MCF 10A (cell line): ENCODE measurements around the gene ARL14. TPM values are rescaled to one million over a fixed set of nuclear protein-coding genes. Genes with fewer than 3 reads are reported as not detected.

Experiments used
- BruUV-seq: library from RNA; stranded (reverse); fragments of 400-500 nt; replicated peaks from 2 replicates; lab custom pipeline; 2021; lab: Mats Ljungman, UMichigan
- CTCF ChIA-PET: fragments of 300-600 bp; sonication (Branson Sonifier 250); formaldehyde crosslinking; extraction: SDS; loops from one replicate; lab custom pipeline; 2021; ENCODE audit warnings: antibody characterized with exemption, inconsistent platforms; lab: Yijun Ruan, JAX
- POLR2A ChIA-PET: fragments of 300-600, 350-650 bp; sonication (Branson Sonifier 250); formaldehyde crosslinking; extraction: SDS; loops from one replicate; lab custom pipeline; 2020; ENCODE audit warnings: antibody characterized with exemption, inconsistent platforms; lab: Yijun Ruan, JAX
- DNase-seq: peaks from one replicate; pipeline ENCODE4 v3.0.0-alpha.2; 2018; ENCODE audit not compliant: unreplicated experiment
- H3K27ac Mint-ChIP-seq: one replicate; pipeline ENCODE4 v1.8.0; 2022; ENCODE audit warnings: mild to moderate bottlenecking, low read depth, mixed read lengths; ENCODE audit not compliant: unreplicated experiment
- H3K27me3 Mint-ChIP-seq: one replicate; pipeline ENCODE4 v1.8.0; 2022; ENCODE audit warnings: mixed read lengths; ENCODE audit not compliant: insufficient read depth, unreplicated experiment
- H3K36me3 Mint-ChIP-seq: one replicate; pipeline ENCODE4 v1.8.0; 2022; ENCODE audit warnings: mild to moderate bottlenecking, moderate library complexity, mixed read lengths; ENCODE audit not compliant: insufficient read depth, unreplicated experiment
- H3K4me1 Mint-ChIP-seq: one replicate; pipeline ENCODE4 v1.8.0; 2022; ENCODE audit warnings: mixed read lengths; ENCODE audit not compliant: insufficient read depth, unreplicated experiment
- H3K4me3 Mint-ChIP-seq: one replicate; pipeline ENCODE4 v1.8.0; 2022; ENCODE audit warnings: mild to moderate bottlenecking, moderate library complexity, mixed read lengths; ENCODE audit not compliant: unreplicated experiment
- H3K9me3 Mint-ChIP-seq: one replicate; pipeline ENCODE4 v1.8.0; 2022; ENCODE audit warnings: mixed read lengths; ENCODE audit not compliant: unreplicated experiment
- intact Hi-C: fragments of 100-400 bp; cut with micrococcal nuclease; formaldehyde crosslinking; loops from 2 replicates; pipeline ENCODE4 v1.14.1; 2022
- total RNA-seq: library from RNA; stranded (reverse); gene quantifications from 2 replicates; pipeline ENCODE4 v1.2.3, GENCODE V29; 2022
- TF ChIP-seq, protein P1 (sequence below): fragments of 200-600 bp; IDR thresholded peaks from one replicate; pipeline ENCODE4 v1.8.0; 2022; ENCODE audit warnings: antibody characterized with exemption, mild to moderate bottlenecking; ENCODE audit not compliant: unreplicated experiment

The ARL14 gene
- total RNA-seq, 1 experiment from 2014 or later, result 0.72 TPM

DNA sequence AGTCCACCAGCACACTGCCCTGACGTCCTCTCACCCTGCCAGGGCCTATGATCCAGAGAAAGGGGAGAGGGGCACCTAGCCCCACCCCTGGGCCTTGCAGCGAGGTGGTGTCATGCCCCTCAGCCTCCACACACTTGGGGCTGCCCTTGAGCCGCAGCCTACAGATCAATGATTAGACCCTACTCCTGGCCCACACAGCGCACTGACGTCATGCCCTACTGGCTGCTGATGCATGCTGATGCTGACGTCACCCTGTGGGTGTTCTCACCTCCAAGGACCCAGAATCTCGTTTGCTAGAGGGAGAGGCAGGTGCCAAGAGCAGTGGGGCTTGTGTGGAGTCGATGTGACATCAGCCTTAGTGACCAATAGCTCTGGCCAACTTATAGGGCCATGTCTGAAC, 18.0 kb downstream of the ARL14 start:
- POLR2A ChIA-PET, result interaction anchor here (1.7 kb wide), 1 partner anchor 18 kb away, joined by 6 read pairs; the partner anchor contains the start of gene ARL14
- intact Hi-C loops, result no loop called here

DNA sequence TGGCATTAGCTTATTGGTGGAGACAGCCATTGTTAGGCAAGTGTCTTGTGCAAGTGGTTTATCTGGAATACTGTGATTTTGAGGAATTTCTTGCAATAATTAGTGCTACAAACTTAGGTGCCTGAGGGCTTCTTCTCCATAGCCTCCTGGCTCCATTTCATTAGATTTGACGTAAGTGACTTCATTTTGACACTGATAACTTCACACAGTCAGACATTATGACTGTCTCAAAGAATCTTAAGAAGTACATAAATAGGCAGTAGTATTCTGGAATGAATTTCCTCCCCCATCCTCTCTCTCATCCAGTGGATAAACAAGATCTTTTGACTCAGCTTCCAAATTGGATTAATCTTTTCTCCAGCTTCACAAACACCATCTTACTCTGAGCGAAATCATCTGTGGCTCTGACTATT, 19.0 kb downstream of the ARL14 start:
- ChIA-PET POLR2A (interaction anchor here (0.6 kb wide), 1 partner anchor 28 kb away, joined by 3 read pairs; no protein-coding TSS in a partner anchor), CTCF (interaction anchor here (0.6 to 2.4 kb wide), 3 partner anchors 9 to 526 kb away, joined by 3 to 19 read pairs (median 3); no protein-coding TSS in a partner anchor)
- Mint-ChIP-seq H3K4me1 (no peaks in the 10 kb centered on the region), H3K27me3 (no peaks in the 10 kb centered on the region), H3K36me3 (no peaks in the 10 kb centered on the region), H3K4me3 (no peak overlapping the region), H3K27ac (no peak overlapping the region), H3K9me3 (no peaks in the 10 kb centered on the region)
- BruUV-seq, result no TSS peak
- TF ChIP-seq, protein P1, sequence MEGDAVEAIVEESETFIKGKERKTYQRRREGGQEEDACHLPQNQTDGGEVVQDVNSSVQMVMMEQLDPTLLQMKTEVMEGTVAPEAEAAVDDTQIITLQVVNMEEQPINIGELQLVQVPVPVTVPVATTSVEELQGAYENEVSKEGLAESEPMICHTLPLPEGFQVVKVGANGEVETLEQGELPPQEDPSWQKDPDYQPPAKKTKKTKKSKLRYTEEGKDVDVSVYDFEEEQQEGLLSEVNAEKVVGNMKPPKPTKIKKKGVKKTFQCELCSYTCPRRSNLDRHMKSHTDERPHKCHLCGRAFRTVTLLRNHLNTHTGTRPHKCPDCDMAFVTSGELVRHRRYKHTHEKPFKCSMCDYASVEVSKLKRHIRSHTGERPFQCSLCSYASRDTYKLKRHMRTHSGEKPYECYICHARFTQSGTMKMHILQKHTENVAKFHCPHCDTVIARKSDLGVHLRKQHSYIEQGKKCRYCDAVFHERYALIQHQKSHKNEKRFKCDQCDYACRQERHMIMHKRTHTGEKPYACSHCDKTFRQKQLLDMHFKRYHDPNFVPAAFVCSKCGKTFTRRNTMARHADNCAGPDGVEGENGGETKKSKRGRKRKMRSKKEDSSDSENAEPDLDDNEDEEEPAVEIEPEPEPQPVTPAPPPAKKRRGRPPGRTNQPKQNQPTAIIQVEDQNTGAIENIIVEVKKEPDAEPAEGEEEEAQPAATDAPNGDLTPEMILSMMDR, result no peak
- intact Hi-C loops, result no loop called here
- DNase-seq, result no peak

More for the DNA sequence above, 18.0 kb downstream of the ARL14 start:
- TF ChIP-seq, protein P1, result no peak
- CTCF ChIA-PET, result interaction anchor here (0.6 to 2.4 kb wide), 3 partner anchors 8 to 329 kb away, joined by 3 to 19 read pairs (median 3); no protein-coding TSS in a partner anchor
- DNase-seq, result no peak
- Mint-ChIP-seq H3K27ac (no peak overlapping the region), H3K9me3 (no peaks in the 10 kb centered on the region), H3K36me3 (no peaks in the 10 kb centered on the region), H3K27me3 (no peaks in the 10 kb centered on the region), H3K4me3 (no peak overlapping the region), H3K4me1 (no peaks in the 10 kb centered on the region)
- no TSS peak for BruUV-seq

DNA sequence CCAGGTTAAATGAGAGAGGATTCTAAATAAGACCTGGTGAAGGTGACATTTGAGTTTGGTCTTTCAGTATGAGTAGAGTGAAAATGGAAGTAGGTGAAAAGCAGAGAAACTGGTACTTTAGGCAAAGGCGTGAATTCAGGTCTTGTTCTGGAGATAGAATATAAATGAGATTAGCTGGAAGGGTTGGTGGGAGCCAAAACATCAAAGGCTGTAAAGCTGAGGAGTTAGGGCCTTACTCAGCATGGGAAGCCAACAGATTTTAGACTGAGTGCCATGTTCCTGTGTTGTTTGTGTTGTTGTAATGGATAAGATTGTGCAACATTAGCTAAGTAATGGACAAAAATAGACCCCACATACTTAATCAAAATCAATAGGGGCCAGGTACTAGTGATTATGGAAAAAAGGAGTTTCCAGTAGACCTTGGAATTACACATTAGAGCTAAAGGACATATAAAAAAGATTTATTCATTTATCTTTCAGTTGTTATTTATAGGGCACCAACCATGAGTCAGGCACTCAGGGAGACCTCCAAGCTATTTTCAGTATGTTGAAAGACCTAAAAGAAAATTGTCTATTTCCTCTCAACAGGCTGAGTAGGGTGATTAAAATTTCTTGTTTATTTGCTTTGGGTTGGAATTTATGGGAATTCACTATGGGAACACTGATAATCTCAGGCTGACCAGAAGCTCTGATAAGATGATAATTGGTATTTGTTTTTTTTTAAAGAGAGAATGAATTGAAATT, 20.8 kb downstream of the ARL14 start:
- Mint-ChIP-seq H3K4me3 (no peak overlapping the region), H3K4me1 (no peaks in the 10 kb centered on the region), H3K27ac (no peak overlapping the region), H3K36me3 (no peaks in the 10 kb centered on the region), H3K9me3 (no peaks in the 10 kb centered on the region), H3K27me3 (no peaks in the 10 kb centered on the region)
- intact Hi-C loops, result no loop called here
- TF ChIP-seq, protein P1, result no peak
- DNase-seq, result peak; percentile 50
- BruUV-seq, result no TSS peak
- POLR2A ChIA-PET, result interaction anchor here (0.8 to 2.0 kb wide), 3 partner anchors 19 to 132 kb away, joined by 3 to 5 read pairs (median 3); partner anchors contain the start of gene KPNA4
- CTCF ChIA-PET, result interaction anchor here (0.6 to 1.8 kb wide), 3 partner anchors 10 to 27 kb away, joined by 3 to 10 read pairs (median 3); no protein-coding TSS in a partner anchor

DNA sequence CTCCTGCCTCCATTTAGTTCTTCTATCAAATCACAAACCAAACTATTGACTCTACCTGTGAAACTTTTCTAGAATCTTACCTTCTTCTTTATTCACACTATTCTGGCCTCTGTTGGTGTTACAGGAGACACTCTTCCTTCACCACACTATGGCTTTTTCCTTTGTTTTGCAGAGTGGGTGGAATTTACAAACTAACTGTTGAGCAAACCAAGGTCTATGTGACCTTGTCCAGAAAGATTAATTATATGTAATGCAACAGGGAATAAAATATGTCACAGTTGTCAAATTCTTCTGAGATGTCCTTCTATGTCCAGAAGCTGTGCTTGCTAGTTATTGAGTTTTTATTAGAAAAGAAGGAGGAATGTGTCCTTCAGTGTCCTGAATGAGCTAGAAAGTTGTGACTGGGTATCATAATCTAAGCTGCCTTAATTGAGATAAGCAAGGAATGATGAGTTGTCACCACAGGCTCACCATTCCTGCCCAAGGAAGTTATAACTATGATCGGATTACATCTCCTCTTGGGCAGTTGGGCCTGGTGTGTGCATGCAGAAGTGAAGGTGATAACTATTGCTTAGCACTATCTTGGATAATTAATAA, 21.7 kb downstream of the ARL14 start:
- no TSS peak for BruUV-seq
- no peaks in the 10 kb centered on the region for H3K27me3 Mint-ChIP-seq
- no peaks in the 10 kb centered on the region for H3K9me3 Mint-ChIP-seq
- no peaks in the 10 kb centered on the region for H3K4me1 Mint-ChIP-seq
- intact Hi-C loops, result no loop called here
- no peak for DNase-seq
- H3K27ac Mint-ChIP-seq, result no peak overlapping the region
- H3K36me3 Mint-ChIP-seq, result no peaks in the 10 kb centered on the region
- ChIA-PET POLR2A (interaction anchor here (0.8 to 2.0 kb wide), 3 partner anchors 20 to 133 kb away, joined by 3 to 5 read pairs (median 3); partner anchors contain the start of gene KPNA4), CTCF (interaction anchor here (0.7 to 1.8 kb wide), 2 partner anchors 10 to 12 kb away, joined by 3 to 10 read pairs; no protein-coding TSS in a partner anchor)
- H3K4me3 Mint-ChIP-seq, result no peak overlapping the region
- TF ChIP-seq, protein P1, result no peak
